ENCODE data around the gene BRD9.
"Not testable (repeated sequence)": the region's sequence is repeated elsewhere in the genome, so short reads cannot be mapped to it uniquely, and the experiment has no call there.

Gene BRD9

GRCh38 chr5:854966-855743, 37.4 kb downstream of the BRD9 start:
- Histone ChIP-seq H3K4me1 (no peaks in the 10 kb centered on the region), H3K4me3 (no peak overlapping the region), H3K36me3 (peaks cover 0 to 10% (median 0%) of the 10 kb centered on the region in 3 donors), H3K27ac (no peak overlapping the region), H3K27me3 (peaks cover 0 to 42% of the 10 kb centered on the region in 2 donors), H3K9me3 (no peaks in the 10 kb centered on the region)
- intact Hi-C loops (cut with DNase I; ENCODE audit: low total_unique reads): no loop called here
- TF ChIP-seq CTCF (IDR thresholded peaks at IDR 0.05): no peak
- peak in 1 of 2 donors; percentile 42 for DNase-seq

GRCh38 chr5:854217-854616, 38.4 kb downstream of the BRD9 start:
- Histone ChIP-seq H3K9me3 (no peaks in the 10 kb centered on the region), H3K27me3 (peaks cover 0 to 50% of the 10 kb centered on the region in 2 donors), H3K27ac (no peak overlapping the region), H3K4me1 (peaks cover 0 to 4% (median 0%) of the 10 kb centered on the region in 4 donors), H3K4me3 (no peak overlapping the region), H3K36me3 (peaks cover 0 to under 1% (median 0%) of the 10 kb centered on the region in 3 donors)
- intact Hi-C loops (cut with DNase I; ENCODE audit: low total_unique reads): no loop called here
- DNase-seq: peak; percentile 16 to 50
- TF ChIP-seq CTCF (IDR thresholded peaks at IDR 0.05): no peak

GRCh38 chr5:853416-854090, 39.0 kb downstream of the BRD9 start:
- H3K27ac ChIP-seq; H3K36me3 ChIP-seq; H3K4me3 ChIP-seq; H3K4me1 ChIP-seq; H3K9me3 ChIP-seq; intact Hi-C loops (cut with DNase I; ENCODE audit: low total_unique reads): not testable (repeated sequence)
- peaks cover 0 to 50% of the 10 kb centered on the region in 2 donors for H3K27me3 ChIP-seq
- DNase-seq: peak; percentile 6 to 41

- Histone ChIP-seq H3K27ac (no peak overlapping the region), H3K4me1 (peaks cover 0 to 4% (median 0%) of the 10 kb centered on the region in 4 donors), H3K4me3 (no peak overlapping the region), H3K27me3 (peaks cover 0 to 50% of the 10 kb centered on the region in 2 donors), H3K9me3 (no peaks in the 10 kb centered on the region), H3K36me3 (no peaks in the 10 kb centered on the region)
- peak; percentile 15 to 48 for DNase-seq
- intact Hi-C loops (cut with DNase I; ENCODE audit: low total_unique reads): no loop called here
- no peak for TF ChIP-seq CTCF (IDR thresholded peaks at IDR 0.05)
Observed at GRCh38 chr5:852431-853401, 39.9 kb downstream of the BRD9 start.

- Histone ChIP-seq H3K4me3 (no peak overlapping the region), H3K36me3 (no peaks in the 10 kb centered on the region), H3K9me3 (no peaks in the 10 kb centered on the region), H3K27me3 (peaks cover 0 to 50% of the 10 kb centered on the region in 2 donors), H3K4me1 (peaks cover 0 to 4% (median 0%) of the 10 kb centered on the region in 4 donors), H3K27ac (no peak overlapping the region)
- intact Hi-C loops (cut with DNase I; ENCODE audit: low total_unique reads): no loop called here
- DNase-seq: peak in 1 of 2 donors; percentile 5
- TF ChIP-seq CTCF (IDR thresholded peaks at IDR 0.05): no peak
Observed at GRCh38 chr5:852018-852417, 40.6 kb downstream of the BRD9 start.

Measured in tibial artery (tissue), 4 donors.